Right kidney (tissue), 1 donor: ENCODE measurements around the gene TMBIM1.
"Not testable (repeated sequence)": the region's sequence is repeated elsewhere in the genome, so short reads cannot be mapped to it uniquely, and the experiment has no call there.

Source experiments
- DNase-seq: peaks from one replicate; pipeline ENCODE4 v3.0.0-alpha.2; 2016

Gene TMBIM1

GRCh38 chr2:218273214-218273907 lies 18.9 kb downstream of the TMBIM1 start:
- not testable (repeated sequence) for DNase-seq

GRCh38 chr2:218272531-218273212 lies 19.6 kb downstream of the TMBIM1 start:
- peak; percentile 64 for DNase-seq

- DNase-seq: no peak
Observed at GRCh38 chr2:218271865-218272530, 20.3 kb downstream of the TMBIM1 start.

GRCh38 chr2:218271487-218271797 lies 20.9 kb downstream of the TMBIM1 start:
- DNase-seq: no peak

GRCh38 chr2:218270721-218271486 lies 21.4 kb downstream of the TMBIM1 start:
- DNase-seq: no peak

GRCh38 chr2:218269900-218270720 lies 22.2 kb downstream of the TMBIM1 start, which contains the start of the genes AAMP and PNKD:
TSS of gene AAMP (minus strand) at chr2:218270137. CDS start at chr2:218270086, 51 bp downstream.
TSS of gene PNKD (plus strand) at chr2:218270519. CDS start at chr2:218270536, 17 bp downstream.
- DNase-seq: peak; percentile 97

- no peak for DNase-seq
Observed at GRCh38 chr2:218267259-218267658, 25.0 kb downstream of the TMBIM1 start.

- DNase-seq: no peak
Observed at GRCh38 chr2:218266316-218266979, 25.9 kb downstream of the TMBIM1 start.

- no peak for DNase-seq
Observed at GRCh38 chr2:218265626-218266025, 26.7 kb downstream of the TMBIM1 start.

GRCh38 chr2:218264773-218265561 lies 27.3 kb downstream of the TMBIM1 start:
- DNase-seq: no peak

- DNase-seq: no peak
Observed at GRCh38 chr2:218263817-218264641, 28.3 kb downstream of the TMBIM1 start.

- no peak for DNase-seq
Observed at GRCh38 chr2:218262631-218263586, 29.4 kb downstream of the TMBIM1 start.

- DNase-seq: no peak
Observed at GRCh38 chr2:218262237-218262600, 30.1 kb downstream of the TMBIM1 start.

GRCh38 chr2:218261423-218262236 lies 30.7 kb downstream of the TMBIM1 start:
- DNase-seq: peak; percentile 25

- peak; percentile 43 for DNase-seq
Observed at GRCh38 chr2:218260742-218261422, 31.4 kb downstream of the TMBIM1 start, which contains the start of gene GPBAR1. TSS of gene GPBAR1 (plus strand) at chr2:218261015. CDS start at chr2:218262725, 1,710 bp downstream.

GRCh38 chr2:218260166-218260565 lies 32.1 kb downstream of the TMBIM1 start:
- DNase-seq: peak; percentile 40
